ENCODE measurements around the gene ACTR3. TPM values are rescaled to one million over a fixed set of nuclear protein-coding genes. Genes with fewer than 3 reads are reported as not detected.

Gene ACTR3
- total and polyA plus RNA-seq, 2 experiments from 2014 or later, result 361 to 410 TPM

DNA sequence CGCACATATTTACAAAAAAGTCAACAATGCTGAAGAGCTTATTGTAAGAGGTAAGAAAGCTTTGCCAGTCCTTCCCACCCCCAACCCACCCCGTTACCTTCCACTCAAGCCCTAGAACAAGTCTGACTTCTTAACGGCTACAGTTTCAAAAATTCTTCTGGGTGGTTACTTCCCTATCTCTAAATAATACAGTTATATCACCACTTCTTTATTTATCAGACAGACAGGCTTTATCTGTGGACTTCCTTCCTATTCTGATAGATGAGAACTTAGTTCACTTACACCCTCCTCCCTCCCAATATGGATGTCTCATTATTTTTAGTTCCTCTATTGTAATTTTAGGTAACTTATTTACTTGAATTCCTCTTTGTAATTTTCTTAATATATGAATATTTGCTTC is 26.7 kb upstream of the ACTR3 start:
- H3K9me3 ChIP-seq (ENCODE audit: low read depth), result no peaks in the 10 kb centered on the region
- peaks cover 17% of the 10 kb centered on the region for H3F3A ChIP-seq (ENCODE audit: insufficient read depth)
- H3K27ac ChIP-seq, result no peak overlapping the region
- H3K9me2 ChIP-seq (ENCODE audit: insufficient read depth), result no peaks in the 10 kb centered on the region
- TF ChIP-seq EZH2phosphoT487 (IDR thresholded peaks at IDR 0.05; ENCODE audit: insufficient read depth, low read depth), result no peak
- no peak for TF ChIP-seq EZH2 (IDR thresholded peaks at IDR 0.05; ENCODE audit: insufficient read depth, poor library complexity, severe bottlenecking)
- H3K9ac ChIP-seq, result no peak overlapping the region
- no peaks in the 10 kb centered on the region for H3K27me3 ChIP-seq (replicated peaks; ENCODE audit: insufficient read depth)
- H3K4me3 ChIP-seq, result no peak overlapping the region
- no peak for DNase-seq
- no peaks in the 10 kb centered on the region for H3K36me3 ChIP-seq (ENCODE audit: low read depth)
- 92 to 95% methylated on average over 3 of the region's 3 CpGs for WGBS, 2 experiments (ENCODE audit: low coverage in 1 of 2, low lambda C conversion rate in 2 of 2, missing lambda C conversion rate in 2 of 2)
- no peaks in the 10 kb centered on the region for H4K20me1 ChIP-seq (ENCODE audit: insufficient read depth)
- peaks cover 16% of the 10 kb centered on the region for H3K4me1 ChIP-seq (ENCODE audit: insufficient read depth)
- no peaks in the 10 kb centered on the region for H3K79me2 ChIP-seq (ENCODE audit: insufficient read depth)
- H3K4me2 ChIP-seq (ENCODE audit: unreplicated experiment), result no peak overlapping the region
- no peak overlapping the region for H2AFZ ChIP-seq
- in situ Hi-C loops (cut with MboI), result no loop called here

DNA sequence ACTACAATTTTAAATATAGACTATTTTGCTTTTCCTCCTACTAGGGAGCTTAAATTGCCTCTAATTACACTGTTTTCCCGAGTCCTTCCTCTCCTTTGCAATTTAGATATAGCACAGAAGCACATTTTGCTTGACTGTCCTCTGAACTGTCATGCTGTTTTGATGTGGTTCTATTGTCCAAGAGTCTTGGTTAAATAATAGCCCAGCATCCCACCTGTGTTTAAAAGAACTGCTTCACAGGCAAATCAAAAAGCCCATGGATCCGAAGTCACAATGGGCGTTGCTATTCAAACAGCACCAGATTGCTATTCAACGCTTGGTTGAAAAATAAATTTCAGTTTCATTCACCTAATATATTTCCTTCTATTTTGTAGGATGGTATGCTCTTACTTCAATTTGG is 22.3 kb upstream of the ACTR3 start:
- Histone ChIP-seq H3K4me2 (ENCODE audit: unreplicated experiment) (no peak overlapping the region), H3F3A (ENCODE audit: insufficient read depth) (peaks cover 12% of the 10 kb centered on the region), H3K27me3 (replicated peaks; ENCODE audit: insufficient read depth) (no peaks in the 10 kb centered on the region), H3K4me3 (no peak overlapping the region), H3K27ac (no peak overlapping the region), H3K9ac (no peak overlapping the region), H3K79me2 (ENCODE audit: insufficient read depth) (no peaks in the 10 kb centered on the region), H3K9me2 (ENCODE audit: insufficient read depth) (no peaks in the 10 kb centered on the region), H4K20me1 (ENCODE audit: insufficient read depth) (no peaks in the 10 kb centered on the region), H3K9me3 (ENCODE audit: low read depth) (no peaks in the 10 kb centered on the region), H2AFZ (no peak overlapping the region), H3K4me1 (ENCODE audit: insufficient read depth) (peaks cover 14% of the 10 kb centered on the region), H3K36me3 (ENCODE audit: low read depth) (no peaks in the 10 kb centered on the region)
- WGBS, 2 experiments (ENCODE audit: low coverage in 1 of 2, low lambda C conversion rate in 2 of 2, missing lambda C conversion rate in 2 of 2), result 70 to 74% methylated on average over 4 of the region's 4 CpGs
- DNase-seq, result no peak
- in situ Hi-C loops (cut with MboI), result no loop called here
- no peak for TF ChIP-seq EZH2 (IDR thresholded peaks at IDR 0.05; ENCODE audit: insufficient read depth, poor library complexity, severe bottlenecking)
- TF ChIP-seq EZH2phosphoT487 (IDR thresholded peaks at IDR 0.05; ENCODE audit: insufficient read depth, low read depth), result no peak

DNA sequence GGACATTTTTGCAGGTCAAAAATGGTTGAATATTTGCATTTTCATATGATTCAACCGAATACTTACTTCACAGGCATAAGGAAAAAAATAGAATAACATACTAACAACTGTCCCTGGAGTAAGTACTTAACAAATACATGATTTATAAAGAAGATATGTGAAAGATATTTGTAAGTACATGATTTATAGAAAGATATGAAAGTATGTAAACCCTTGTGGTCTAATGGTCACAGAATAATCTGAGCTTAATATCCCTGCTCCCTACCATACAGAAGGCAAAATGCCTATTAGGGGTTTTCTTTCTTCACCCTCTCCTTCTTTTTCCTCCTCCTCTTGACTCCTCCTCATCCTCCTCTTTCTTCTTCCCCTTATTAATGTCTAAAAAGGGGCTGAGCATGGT is 20.6 kb upstream of the ACTR3 start:
- no peak overlapping the region for H3K4me3 ChIP-seq
- peaks cover 20% of the 10 kb centered on the region for H3F3A ChIP-seq (ENCODE audit: insufficient read depth)
- H4K20me1 ChIP-seq (ENCODE audit: insufficient read depth), result no peaks in the 10 kb centered on the region
- H3K9ac ChIP-seq, result no peak overlapping the region
- no peak overlapping the region for H3K4me2 ChIP-seq (ENCODE audit: unreplicated experiment)
- H3K9me2 ChIP-seq (ENCODE audit: insufficient read depth), result no peaks in the 10 kb centered on the region
- peaks cover 23% of the 10 kb centered on the region for H3K4me1 ChIP-seq (ENCODE audit: insufficient read depth)
- H3K9me3 ChIP-seq (ENCODE audit: low read depth), result no peaks in the 10 kb centered on the region
- no peak for TF ChIP-seq EZH2 (IDR thresholded peaks at IDR 0.05; ENCODE audit: insufficient read depth, poor library complexity, severe bottlenecking)
- TF ChIP-seq EZH2phosphoT487 (IDR thresholded peaks at IDR 0.05; ENCODE audit: insufficient read depth, low read depth), result no peak
- WGBS, 2 experiments (ENCODE audit: low coverage in 1 of 2, low lambda C conversion rate in 2 of 2, missing lambda C conversion rate in 2 of 2), result 98 to 100% methylated on average over 1 of the region's 1 CpG
- no peaks in the 10 kb centered on the region for H3K27me3 ChIP-seq (replicated peaks; ENCODE audit: insufficient read depth)
- in situ Hi-C loops (cut with MboI), result no loop called here
- no peaks in the 10 kb centered on the region for H3K79me2 ChIP-seq (ENCODE audit: insufficient read depth)
- no peak overlapping the region for H3K27ac ChIP-seq
- no peak overlapping the region for H2AFZ ChIP-seq
- DNase-seq, result no peak
- H3K36me3 ChIP-seq (ENCODE audit: low read depth), result no peaks in the 10 kb centered on the region

DNA sequence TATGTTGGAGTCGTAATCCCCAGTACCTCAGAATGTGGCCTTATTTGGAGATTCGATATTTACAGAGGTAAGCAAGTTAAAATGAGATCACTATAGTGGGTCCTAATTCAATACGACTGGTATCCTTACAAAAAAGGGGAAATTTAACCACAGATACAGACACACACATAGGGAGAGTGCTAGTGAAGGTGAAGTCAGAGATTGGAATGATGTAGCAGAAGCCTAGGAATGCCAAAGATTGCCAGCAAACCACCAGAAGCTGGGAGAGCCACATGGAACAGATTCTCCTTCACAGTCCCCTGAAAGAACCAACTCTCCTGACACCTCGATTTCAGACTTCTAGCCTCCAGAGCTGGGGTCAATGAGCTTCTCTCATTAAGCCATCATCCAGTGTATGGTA is 17.7 kb upstream of the ACTR3 start:
- 68 to 69% methylated on average over 4 of the region's 4 CpGs for WGBS, 2 experiments (ENCODE audit: low coverage in 1 of 2, low lambda C conversion rate in 2 of 2, missing lambda C conversion rate in 2 of 2)
- DNase-seq, result peak; percentile 80
- no peaks in the 10 kb centered on the region for H3K79me2 ChIP-seq (ENCODE audit: insufficient read depth)
- H3K4me1 ChIP-seq (ENCODE audit: insufficient read depth), result peaks cover 23% of the 10 kb centered on the region
- no peaks in the 10 kb centered on the region for H4K20me1 ChIP-seq (ENCODE audit: insufficient read depth)
- TF ChIP-seq EZH2 (IDR thresholded peaks at IDR 0.05; ENCODE audit: insufficient read depth, poor library complexity, severe bottlenecking), result no peak
- TF ChIP-seq EZH2phosphoT487 (IDR thresholded peaks at IDR 0.05; ENCODE audit: insufficient read depth, low read depth), result no peak
- H3F3A ChIP-seq (ENCODE audit: insufficient read depth), result peaks cover 20% of the 10 kb centered on the region
- peak overlapping the region; percentile 72 for H3K27ac ChIP-seq
- H3K27me3 ChIP-seq (replicated peaks; ENCODE audit: insufficient read depth), result no peaks in the 10 kb centered on the region
- no peaks in the 10 kb centered on the region for H3K9me3 ChIP-seq (ENCODE audit: low read depth)
- peak overlapping the region; percentile 45 for H3K9ac ChIP-seq
- no peaks in the 10 kb centered on the region for H3K36me3 ChIP-seq (ENCODE audit: low read depth)
- in situ Hi-C loops (cut with MboI), result no loop called here
- H3K4me2 ChIP-seq (ENCODE audit: unreplicated experiment), result peak overlapping the region; percentile 53
- H2AFZ ChIP-seq, result no peak overlapping the region
- H3K9me2 ChIP-seq (ENCODE audit: insufficient read depth), result no peaks in the 10 kb centered on the region
- H3K4me3 ChIP-seq, result no peak overlapping the region

DNA sequence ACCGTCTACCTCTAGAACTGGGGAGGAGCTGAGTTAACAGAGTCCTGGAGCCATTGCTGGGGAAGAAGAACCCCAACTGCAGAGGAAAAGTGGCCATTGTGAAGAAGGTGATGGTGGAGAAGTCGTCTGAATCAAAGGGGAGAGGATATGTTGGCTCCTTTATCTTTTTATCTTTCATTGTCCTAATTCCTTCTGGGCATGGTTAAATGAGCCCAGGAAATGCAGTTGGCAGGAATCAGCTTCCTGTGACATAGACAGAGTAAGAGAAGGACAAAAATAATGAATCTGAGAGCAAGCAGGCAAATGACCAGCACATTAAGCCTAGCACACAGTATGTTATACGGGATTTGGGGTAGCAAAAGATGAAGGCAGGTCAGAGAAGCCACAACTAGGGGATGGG is 16.0 kb upstream of the ACTR3 start:
- no peak overlapping the region for H3K4me3 ChIP-seq
- H3K9me2 ChIP-seq (ENCODE audit: insufficient read depth), result no peaks in the 10 kb centered on the region
- WGBS, 2 experiments (ENCODE audit: low coverage in 1 of 2, low lambda C conversion rate in 2 of 2, missing lambda C conversion rate in 2 of 2), result 68 to 69% methylated on average over 3 of the region's 3 CpGs
- H3K9me3 ChIP-seq (ENCODE audit: low read depth), result no peaks in the 10 kb centered on the region
- no peaks in the 10 kb centered on the region for H3K36me3 ChIP-seq (ENCODE audit: low read depth)
- DNase-seq, result no peak
- H4K20me1 ChIP-seq (ENCODE audit: insufficient read depth), result no peaks in the 10 kb centered on the region
- H3K27ac ChIP-seq, result no peak overlapping the region
- no peaks in the 10 kb centered on the region for H3K79me2 ChIP-seq (ENCODE audit: insufficient read depth)
- H3K27me3 ChIP-seq (replicated peaks; ENCODE audit: insufficient read depth), result no peaks in the 10 kb centered on the region
- H3F3A ChIP-seq (ENCODE audit: insufficient read depth), result peaks cover 37% of the 10 kb centered on the region
- no peak overlapping the region for H3K4me2 ChIP-seq (ENCODE audit: unreplicated experiment)
- no peak overlapping the region for H3K9ac ChIP-seq
- in situ Hi-C loops (cut with MboI), result no loop called here
- no peak overlapping the region for H2AFZ ChIP-seq
- H3K4me1 ChIP-seq (ENCODE audit: insufficient read depth), result peaks cover 39% of the 10 kb centered on the region
- TF ChIP-seq EZH2phosphoT487 (IDR thresholded peaks at IDR 0.05; ENCODE audit: insufficient read depth, low read depth) (no peak), EZH2 (IDR thresholded peaks at IDR 0.05; ENCODE audit: insufficient read depth, poor library complexity, severe bottlenecking) (no peak)

Measured in GM23248 (cell line).